GM12878 (cell line): ENCODE measurements around the gene SVBP. TPM values are rescaled to one million over a fixed set of nuclear protein-coding genes. Genes with fewer than 3 reads are reported as not detected.

ENCODE experiments used
- ATAC-seq: fragments of 200-7000 bp; cut with Tn5 transposase; 3 replicates; pipeline ENCODE4 v1.9.1; 2020; ENCODE audit warnings: mild to moderate bottlenecking, moderate library complexity
- BruUV-seq: library from RNA; stranded (reverse); fragments of 400-500 nt; replicated peaks from 2 replicates; lab custom pipeline; 2021; lab: Mats Ljungman, UMichigan
- CTCF ChIA-PET: fragments of 300-600 bp; sonication (Branson Sonifier 250); formaldehyde crosslinking; extraction: SDS; loops from one replicate; lab custom pipeline; 2021; ENCODE audit warnings: inconsistent platforms; lab: Yijun Ruan, JAX
- POLR2A ChIA-PET: fragments of 350-600 bp; formaldehyde crosslinking; extraction: SDS; loops from one replicate; lab custom pipeline; 2021; ENCODE audit warnings: inconsistent platforms; lab: Charles Lee
- RAD21 ChIA-PET: fragments of 300-600 bp; sonication (Branson Sonifier 250); formaldehyde crosslinking; loops from one replicate; lab custom pipeline; 2023; ENCODE audit warnings: antibody characterized with exemption; ENCODE audit not compliant: unreplicated experiment; lab: Charles Lee
- SMC1A ChIA-PET: fragments of 300-600 bp; sonication (Branson Sonifier 250); formaldehyde crosslinking; loops from one replicate; lab custom pipeline; 2023; ENCODE audit not compliant: unreplicated experiment, uncharacterized antibody; lab: Charles Lee
- DNase-seq: peaks from one replicate; pipeline ENCODE4 v3.0.0-alpha.2; 2011; ENCODE audit warnings: low read depth, low spot score
- FAIRE-seq: peaks from 3 replicates; lab custom pipeline; 2011; peaks lifted over from hg19 to GRCh38; lab: Jason Lieb, UNC
- H2AFZ ChIP-seq: 2 replicates; pipeline ENCODE4 v1.6.0; 2011; ENCODE audit warnings: low read depth, low read length, control low read depth; ENCODE audit not compliant: control insufficient read depth
- H3K27ac ChIP-seq: 2 replicates; pipeline ENCODE4 v1.5.1; 2011; ENCODE audit warnings: control low read depth; ENCODE audit not compliant: control insufficient read depth, insufficient read depth
- H3K27me3 ChIP-seq, 2 experiments: replicated peaks in 1 of 2; 2 replicates each; pipeline versions ENCODE4 v1.6.0 to v1.6.1; 2011; ENCODE audit warnings: low read length in 1 of 2; ENCODE audit not compliant: control insufficient read depth in 2 of 2, insufficient read depth in 2 of 2
- H3K36me3 ChIP-seq, 2 experiments: 2 replicates each; pipeline ENCODE4 v1.5.1; 2011; ENCODE audit warnings: low read length in 1 of 2; ENCODE audit not compliant: control insufficient read depth in 2 of 2, insufficient read depth in 2 of 2
- H3K4me1 ChIP-seq: 2 replicates; pipeline ENCODE4 v1.6.1; 2011; ENCODE audit warnings: mild to moderate bottlenecking, low read length, moderate library complexity, mixed read lengths; ENCODE audit not compliant: control insufficient read depth, insufficient read depth
- H3K4me2 ChIP-seq: 2 replicates; pipeline ENCODE4 v1.6.0; 2011; ENCODE audit warnings: control low read depth; ENCODE audit not compliant: control insufficient read depth, insufficient read depth
- H3K4me3 ChIP-seq: fragments of 200-600 bp; sonication (generic); 2 replicates; pipeline ENCODE4 v1.5.1; 2016
- H3K79me2 ChIP-seq: 2 replicates; pipeline ENCODE4 v1.6.0; 2011; ENCODE audit warnings: low read length; ENCODE audit not compliant: control insufficient read depth, insufficient read depth
- H3K9ac ChIP-seq: 2 replicates; pipeline ENCODE4 v1.8.0; 2011; ENCODE audit warnings: low read length, control low read depth, mixed read lengths; ENCODE audit not compliant: control insufficient read depth, insufficient read depth
- H3K9me3 ChIP-seq: replicated peaks from 3 replicates; pipeline ENCODE4 v1.5.1; 2011; ENCODE audit warnings: mild to moderate bottlenecking, low read length; ENCODE audit not compliant: control insufficient read depth, insufficient read depth
- H4K20me1 ChIP-seq: 2 replicates; pipeline ENCODE4 v1.6.0; 2011; ENCODE audit not compliant: control insufficient read depth, insufficient read depth
- HCFC1 ChIP-seq: fragments of 150-350 bp; IDR thresholded peaks from 2 replicates; pipeline ENCODE4 v1.6.1; 2014; ENCODE audit warnings: low read length
- MEF2A ChIP-seq: IDR thresholded peaks from 2 replicates; pipeline ENCODE4 v1.6.1; 2011; ENCODE audit warnings: low read depth, mild to moderate bottlenecking, low read length, moderate library complexity; ENCODE audit not compliant: insufficient read depth
- MEF2B ChIP-seq: fragments of 450-650 bp; IDR thresholded peaks from 2 replicates; pipeline ENCODE4 v1.6.1; 2018; ENCODE audit warnings: mild to moderate bottlenecking, moderate library complexity; ENCODE audit not compliant: partially characterized antibody, poor library complexity, severe bottlenecking
- MYB ChIP-seq: fragments of 150-350 bp; IDR thresholded peaks from 2 replicates; pipeline ENCODE4 v1.6.1; 2014; ENCODE audit warnings: mild to moderate bottlenecking, low read depth, low read length, borderline replicate concordance
- SPI1 ChIP-seq: IDR thresholded peaks from 2 replicates; pipeline ENCODE4 v1.6.1; 2011; ENCODE audit warnings: low read depth, mild to moderate bottlenecking, low read length, moderate library complexity, borderline replicate concordance; ENCODE audit not compliant: insufficient read depth
- TCF12 ChIP-seq: IDR thresholded peaks from 2 replicates; pipeline ENCODE4 v1.6.1; 2011; ENCODE audit warnings: low read depth, mild to moderate bottlenecking, low read length
- ZNF274 ChIP-seq: IDR thresholded peaks from one replicate; pipeline ENCODE4 v1.8.0; 2011; ENCODE audit not compliant: insufficient read length, insufficient read depth
- WGBS: methylation state at CpG from one replicate; pipeline ENCODE4 v1.1.6; 2016; ENCODE audit warnings: low lambda C conversion rate; ENCODE audit not compliant: insufficient replicate concordance, insufficient coverage; ENCODE audit errors: missing lambda C conversion rate; 5-methylcytosine and 5-hydroxymethylcytosine counted together
- in situ Hi-C: fragments of 300-500 bp; cut with MboI; formaldehyde crosslinking; loops from 9 replicates; pipeline ENCODE4 v1.14.3; 2018; ENCODE audit warnings: mixed read lengths
- intact Hi-C: fragments of 100-400 bp; cut with micrococcal nuclease; formaldehyde crosslinking; loops from one replicate; pipeline ENCODE4 v1.14.2; 2022; ENCODE audit not compliant: unreplicated experiment
- polyA plus RNA-seq, 11 experiments: library from polyadenylated mRNA; depleted of rRNA in 4 of 11; unstranded in 6 of 11; stranded (reverse) in 5 of 11; fragments of >200 nt; fragmentation: Nextera tagmentation in 4 of 11; fragmentation: Illumina TruSeq in 1 of 11; extraction: Ambion mirVana in 4 of 11; extraction: Trizol in 1 of 11; gene quantifications; 1 replicate in 1 of 11; 2 replicates in 10 of 11; pipeline versions ENCODE4 v1.2.1 to v1.2.3, GENCODE V29; 2011 to 2016; ENCODE audit warnings: inconsistent platforms in 2 of 11, missing spikeins in 2 of 11, low read depth in 1 of 11
- total RNA-seq, 4 experiments: library from RNA; depleted of rRNA in 3 of 4; stranded (reverse); fragments of >200 nt in 3 of 4; fragmentation: Illumina TruSeq in 1 of 4; extraction: Trizol in 1 of 4; gene quantifications; 2 replicates each; pipeline versions ENCODE4 v1.2.1 to v1.2.3, GENCODE V29; 2013 to 2021
- TF ChIP-seq, protein P1 (sequence below): IDR thresholded peaks from 2 replicates; pipeline ENCODE4 v1.6.1; 2012; ENCODE audit warnings: low read depth, low read length, improper control_type of control experiment
- TF ChIP-seq, protein P2 (sequence below): fragments of 450-650 bp; IDR thresholded peaks from 2 replicates; pipeline ENCODE4 v1.6.1; 2016; ENCODE audit warnings: mild to moderate bottlenecking

Gene SVBP
- total and polyA plus RNA-seq, 10 of the 15 experiments (the other 5 are each of a cell fraction or from before 2014, with no cell fraction given), result 12.6 to 29.5 (median 19.8) TPM

DNA sequence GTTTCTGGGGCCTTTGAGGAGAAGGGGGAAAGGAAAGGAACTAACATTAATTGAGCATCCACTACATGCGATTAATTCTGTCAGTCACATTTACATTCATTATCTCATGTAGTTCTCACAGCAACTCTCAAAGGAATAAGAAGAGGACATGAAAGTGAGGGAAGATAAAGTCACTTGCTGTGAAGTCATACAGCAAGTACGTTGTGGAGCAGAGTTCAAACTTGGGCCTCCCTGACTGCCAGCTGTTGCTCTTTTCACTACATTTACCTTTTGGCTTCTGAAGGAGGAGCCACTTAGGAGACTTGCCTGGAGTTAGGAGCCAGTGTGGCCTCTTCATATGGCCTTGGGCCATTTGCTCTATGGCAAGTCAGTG, 35.4 kb upstream of the SVBP start:
- H3K27ac ChIP-seq, result peak overlapping the region; percentile 43
- no peak for FAIRE-seq

DNA sequence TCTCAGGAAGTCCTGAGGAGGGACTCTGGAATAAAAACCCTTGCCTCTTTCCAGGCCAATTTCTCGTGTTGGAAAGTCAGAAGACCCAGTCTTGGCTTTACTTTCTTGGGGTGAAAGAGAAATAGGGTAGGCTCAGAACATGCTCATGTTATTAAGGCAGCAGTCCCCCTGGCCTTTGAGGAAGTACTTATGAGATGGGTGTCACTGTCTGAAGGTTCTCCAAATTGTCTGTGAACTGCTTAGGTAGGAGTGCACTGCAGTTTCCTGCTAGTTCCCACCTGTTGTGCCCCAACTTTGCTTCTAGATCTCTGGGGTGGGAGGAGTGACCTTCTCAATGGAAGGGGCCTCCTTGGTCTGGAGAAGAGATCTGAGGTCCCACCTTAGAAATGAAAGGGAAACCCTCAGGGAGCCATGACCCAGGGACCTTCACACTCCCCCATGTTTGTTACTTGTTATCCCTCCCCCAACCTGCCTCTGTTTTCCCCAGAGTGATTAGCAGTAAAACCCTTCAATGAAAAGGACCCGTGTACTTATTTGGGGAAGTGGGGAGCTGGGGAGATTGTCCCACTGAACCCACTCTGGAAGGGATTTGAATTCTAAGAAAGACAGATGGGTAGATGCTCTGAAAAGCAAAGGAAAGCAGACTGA, 34.9 kb upstream of the SVBP start:
- Histone ChIP-seq H3K4me2 (no peak overlapping the region), H3K4me1 (peaks cover 6% of the 10 kb centered on the region; the same call in 1 of the 2 replicates), H3K9me3 (no peaks in the 10 kb centered on the region; the same call in 1 of the 3 replicates), H3K27ac (peak overlapping the region; percentile 43), H3K79me2 (peaks cover 21% of the 10 kb centered on the region), H2AFZ (no peak overlapping the region), H4K20me1 (no peaks in the 10 kb centered on the region), H3K4me3 (no peak overlapping the region), H3K9ac (no peak overlapping the region), H3K36me3 (peaks cover 8 to 10% of the 10 kb centered on the region in 2 experiments; a peak in 3 of 4 replicates), H3K27me3 (no peaks in the 10 kb centered on the region)
- 46% methylated on average over 2 of the region's 2 CpGs for WGBS
- ChIA-PET RAD21 (no interaction called here), POLR2A (interaction anchor here (1.2 kb wide), 1 partner anchor 85 kb away, joined by 3 read pairs; no protein-coding TSS in a partner anchor), SMC1A (no interaction called here), CTCF (interaction anchor here (0.8 to 1.6 kb wide), 2 partner anchors 16 to 71 kb away, joined by 3 to 5 read pairs; no protein-coding TSS in a partner anchor)
- TF ChIP-seq HCFC1 (no peak), MYB (no peak), SPI1 (peak; percentile 36; the same call in 1 of the 2 replicates), TCF12 (no peak)
- TF ChIP-seq, protein P1, sequence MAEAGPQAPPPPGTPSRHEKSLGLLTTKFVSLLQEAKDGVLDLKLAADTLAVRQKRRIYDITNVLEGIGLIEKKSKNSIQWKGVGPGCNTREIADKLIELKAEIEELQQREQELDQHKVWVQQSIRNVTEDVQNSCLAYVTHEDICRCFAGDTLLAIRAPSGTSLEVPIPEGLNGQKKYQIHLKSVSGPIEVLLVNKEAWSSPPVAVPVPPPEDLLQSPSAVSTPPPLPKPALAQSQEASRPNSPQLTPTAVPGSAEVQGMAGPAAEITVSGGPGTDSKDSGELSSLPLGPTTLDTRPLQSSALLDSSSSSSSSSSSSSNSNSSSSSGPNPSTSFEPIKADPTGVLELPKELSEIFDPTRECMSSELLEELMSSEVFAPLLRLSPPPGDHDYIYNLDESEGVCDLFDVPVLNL, result no peak
- ATAC-seq (no peak), DNase-seq (no peak), FAIRE-seq (peak; percentile 47)
- BruUV-seq, result no TSS peak
- in situ Hi-C loops (no loop called here), intact Hi-C loops (no loop called here)

More for the DNA sequence above, 35.4 kb upstream of the SVBP start:
- POLR2A ChIA-PET, result interaction anchor here (1.2 kb wide), 1 partner anchor 85 kb away, joined by 3 read pairs; no protein-coding TSS in a partner anchor
- Histone ChIP-seq H3K4me3 (no peak overlapping the region), H3K4me1 (peaks cover 6% of the 10 kb centered on the region; the same call in 1 of the 2 replicates), H3K36me3 (peaks cover 8 to 10% of the 10 kb centered on the region in 2 experiments; a peak in 3 of 4 replicates), H2AFZ (no peak overlapping the region), H3K79me2 (peaks cover 16% of the 10 kb centered on the region), H3K27me3 (no peaks in the 10 kb centered on the region), H4K20me1 (no peaks in the 10 kb centered on the region), H3K9me3 (no peaks in the 10 kb centered on the region; the same call in 1 of the 3 replicates), H3K9ac (no peak overlapping the region), H3K4me2 (no peak overlapping the region)
- SMC1A ChIA-PET, result no interaction called here
- CTCF ChIA-PET, result no interaction called here
- DNase-seq (no peak), ATAC-seq (peak; percentile 32; the same call in 2 of the 3 replicates)
- no peak for TF ChIP-seq MEF2A
- peak; percentile 53; the same call in 1 of the 2 replicates for TF ChIP-seq TCF12
- TF ChIP-seq, protein P2, sequence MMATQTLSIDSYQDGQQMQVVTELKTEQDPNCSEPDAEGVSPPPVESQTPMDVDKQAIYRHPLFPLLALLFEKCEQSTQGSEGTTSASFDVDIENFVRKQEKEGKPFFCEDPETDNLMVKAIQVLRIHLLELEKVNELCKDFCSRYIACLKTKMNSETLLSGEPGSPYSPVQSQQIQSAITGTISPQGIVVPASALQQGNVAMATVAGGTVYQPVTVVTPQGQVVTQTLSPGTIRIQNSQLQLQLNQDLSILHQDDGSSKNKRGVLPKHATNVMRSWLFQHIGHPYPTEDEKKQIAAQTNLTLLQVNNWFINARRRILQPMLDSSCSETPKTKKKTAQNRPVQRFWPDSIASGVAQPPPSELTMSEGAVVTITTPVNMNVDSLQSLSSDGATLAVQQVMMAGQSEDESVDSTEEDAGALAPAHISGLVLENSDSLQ, result peak; percentile 70
- peak; percentile 76 for TF ChIP-seq MEF2B
- no peak for TF ChIP-seq ZNF274
- in situ Hi-C loops, result no loop called here
- WGBS, result 0% methylated on average over 2 of the region's 2 CpGs
- BruUV-seq, result no TSS peak
- intact Hi-C loops, result no loop called here
- RAD21 ChIA-PET, result no interaction called here
